ENCODE measurements around the gene CTAG2.

The CTAG2 gene

GRCh38 chrX:154602766-154603437 is 50.5 kb downstream of the CTAG2 start:
- TF ChIP-seq CTCF (IDR thresholded peaks at IDR 0.05; ENCODE audit: low read depth, low read length), result no peak
- no peak for DNase-seq (ENCODE audit: extremely low read depth, low read depth)

DNA sequence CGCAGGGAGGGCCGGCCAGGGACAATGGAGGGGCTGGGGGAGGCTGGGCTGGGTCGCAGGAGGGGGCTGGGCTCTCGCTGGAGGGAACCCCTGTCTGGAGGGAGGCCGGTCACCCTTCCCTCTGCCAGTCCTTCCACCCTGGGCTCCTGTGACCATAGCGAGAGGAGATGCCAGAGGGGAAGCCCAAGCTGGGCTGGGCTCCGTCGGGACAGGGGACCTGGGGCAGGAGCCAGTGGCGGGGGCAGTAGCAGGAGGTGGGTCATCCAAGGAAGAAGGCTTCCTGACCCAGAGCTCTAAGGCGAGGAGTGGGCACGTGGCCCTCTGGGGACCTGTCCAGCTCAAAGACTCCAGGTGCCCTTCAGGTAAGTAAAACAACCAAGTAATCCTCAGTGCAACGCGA is 51.2 kb downstream of the CTAG2 start:
- no peak for DNase-seq (ENCODE audit: extremely low read depth, low read depth)
- no peak for TF ChIP-seq CTCF (IDR thresholded peaks at IDR 0.05; ENCODE audit: low read depth, low read length)

Measured in AG09319 (cell line).